Brain microvascular endothelial cell (primary cell): Measurements from ENCODE around the gene ZFAND3.

Experiments
- DNase-seq: peaks from one replicate; pipeline ENCODE4 v3.0.0-alpha.2; 2020
- H3K27ac ChIP-seq: fragments of 250-450 bp; sonication (Bioruptor Pico); 2 replicates; pipeline ENCODE4 v1.5.1; 2020; ENCODE audit warnings: mild to moderate bottlenecking, moderate library complexity
- H3K27me3 ChIP-seq: fragments of 250-450 bp; sonication (Bioruptor Pico); replicated peaks from 2 replicates; pipeline ENCODE4 v1.5.1; 2020; ENCODE audit warnings: mild to moderate bottlenecking
- H3K36me3 ChIP-seq: fragments of 250-450 bp; sonication (Bioruptor Pico); replicated peaks from 2 replicates; pipeline ENCODE4 v1.5.1; 2020; ENCODE audit warnings: mild to moderate bottlenecking
- H3K4me3 ChIP-seq: 2 replicates; pipeline ENCODE4 v1.5.1; 2011; ENCODE audit warnings: low read depth, mild to moderate bottlenecking, control low read depth, low read length, moderate library complexity
- CTCF ChIP-seq: IDR thresholded peaks from 2 replicates; pipeline ENCODE4 v1.5.1; 2011; ENCODE audit warnings: low read depth, mild to moderate bottlenecking, moderate library complexity, low read length, control low read depth, inconsistent platforms; ENCODE audit errors: missing control alignments
- in situ Hi-C: cut with HindIII; loops from 2 replicates; pipeline ENCODE4 v1.10.0; 2017; ENCODE audit warnings: low sequenced_read_pairs, low pct_ligation_motif_present

ZFAND3 gene

GRCh38 chr6:38099221-38099620 is 279.7 kb downstream of the ZFAND3 start:
- no peaks in the 10 kb centered on the region for H3K36me3 ChIP-seq
- no peaks in the 10 kb centered on the region for H3K27me3 ChIP-seq
- no peak overlapping the region for H3K4me3 ChIP-seq
- no peak for DNase-seq
- H3K27ac ChIP-seq = no peak overlapping the region
- no peak for TF ChIP-seq CTCF
- in situ Hi-C loops = no loop called here

- no peak overlapping the region for H3K4me3 ChIP-seq
- no peak overlapping the region for H3K27ac ChIP-seq
- no peaks in the 10 kb centered on the region for H3K36me3 ChIP-seq
- in situ Hi-C loops = no loop called here
- H3K27me3 ChIP-seq = no peaks in the 10 kb centered on the region
- no peak for DNase-seq
- no peak for TF ChIP-seq CTCF
These were observed 280.9 kb downstream of the ZFAND3 start for GRCh38 chr6:38100380-38100779.

- no peak overlapping the region for H3K4me3 ChIP-seq
- in situ Hi-C loops = no loop called here
- DNase-seq = no peak
- no peaks in the 10 kb centered on the region for H3K36me3 ChIP-seq
- no peak for TF ChIP-seq CTCF
- H3K27ac ChIP-seq = no peak overlapping the region
- no peaks in the 10 kb centered on the region for H3K27me3 ChIP-seq
These were observed 284.4 kb downstream of the ZFAND3 start for GRCh38 chr6:38103921-38104320.

- H3K36me3 ChIP-seq = no peaks in the 10 kb centered on the region
- H3K27me3 ChIP-seq = no peaks in the 10 kb centered on the region
- TF ChIP-seq CTCF = no peak
- in situ Hi-C loops = no loop called here
- DNase-seq = no peak
- no peak overlapping the region for H3K4me3 ChIP-seq
- no peak overlapping the region for H3K27ac ChIP-seq
These were observed 285.5 kb downstream of the ZFAND3 start for GRCh38 chr6:38105066-38105465.

- H3K27me3 ChIP-seq = no peaks in the 10 kb centered on the region
- TF ChIP-seq CTCF = no peak
- no peak for DNase-seq
- in situ Hi-C loops = no loop called here
- H3K27ac ChIP-seq = no peak overlapping the region
- no peaks in the 10 kb centered on the region for H3K36me3 ChIP-seq
- no peak overlapping the region for H3K4me3 ChIP-seq
These were observed 287.5 kb downstream of the ZFAND3 start for GRCh38 chr6:38107073-38107472.

GRCh38 chr6:38110481-38110971 is 291.0 kb downstream of the ZFAND3 start:
- in situ Hi-C loops = no loop called here
- no peak for DNase-seq
- Histone ChIP-seq H3K36me3 (no peaks in the 10 kb centered on the region), H3K4me3 (no peak overlapping the region), H3K27me3 (no peaks in the 10 kb centered on the region), H3K27ac (no peak overlapping the region)
- TF ChIP-seq CTCF = no peak
